PFSK-1 (cell line): ENCODE measurements around the gene ALDH6A1.

ENCODE experiments used
- FOXP2 ChIP-seq: optimal IDR thresholded peaks from 2 replicates; pipeline ENCODE3; 2011; ENCODE audit warnings: borderline replicate concordance, control low read depth, inconsistent platforms; ENCODE audit not compliant: insufficient read depth; ENCODE audit errors: extremely low read length, extremely low read depth
- POLR2AphosphoS5 ChIP-seq: IDR thresholded peaks from 2 replicates; pipeline ENCODE4 v1.6.1; 2012; ENCODE audit warnings: low read depth, mild to moderate bottlenecking, control low read depth, low read length, moderate library complexity
- SIN3A ChIP-seq: IDR thresholded peaks from 2 replicates; pipeline ENCODE4 v1.6.1; 2012; ENCODE audit warnings: mild to moderate bottlenecking, low read length, moderate library complexity, borderline replicate concordance; ENCODE audit not compliant: insufficient read depth
- TAF1 ChIP-seq: IDR thresholded peaks from 2 replicates; pipeline ENCODE4 v1.6.1; 2012; ENCODE audit warnings: low read length, control low read depth, borderline replicate concordance; ENCODE audit not compliant: insufficient read depth
- TF ChIP-seq, protein P1 (sequence below), 2 experiments: IDR thresholded peaks; 2 replicates each; pipeline versions ENCODE4 v1.6.1 to v1.8.0; 2011 to 2012; ENCODE audit warnings: low read depth in 2 of 2, low read length in 2 of 2, control low read depth in 1 of 2, inconsistent platforms in 1 of 2, mild to moderate bottlenecking in 1 of 2, moderate library complexity in 1 of 2; ENCODE audit not compliant: insufficient read depth in 1 of 2

The ALDH6A1 gene

DNA sequence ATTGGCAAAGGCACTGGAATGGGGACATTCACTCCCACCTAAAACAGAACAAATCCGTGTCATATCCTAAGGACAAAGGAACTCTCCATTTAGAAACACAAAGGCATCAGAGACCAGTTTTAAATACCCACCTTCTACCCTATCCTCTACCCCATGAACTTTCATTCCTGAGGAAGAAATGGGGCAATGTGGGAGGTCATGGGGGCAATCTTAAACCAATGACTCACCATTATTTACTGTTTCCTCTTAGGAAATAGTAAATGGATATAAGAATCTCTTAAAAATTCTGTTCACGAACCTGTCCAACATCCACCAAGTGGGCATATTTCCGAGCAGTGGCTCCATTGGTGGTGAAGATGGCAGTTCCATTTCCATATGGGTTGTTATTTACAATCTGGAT, 19.4 kb downstream of the ALDH6A1 start:
- TF ChIP-seq SIN3A (no peak), POLR2AphosphoS5 (no peak), FOXP2 (no peak), TAF1 (no peak)
- TF ChIP-seq, protein P1, sequence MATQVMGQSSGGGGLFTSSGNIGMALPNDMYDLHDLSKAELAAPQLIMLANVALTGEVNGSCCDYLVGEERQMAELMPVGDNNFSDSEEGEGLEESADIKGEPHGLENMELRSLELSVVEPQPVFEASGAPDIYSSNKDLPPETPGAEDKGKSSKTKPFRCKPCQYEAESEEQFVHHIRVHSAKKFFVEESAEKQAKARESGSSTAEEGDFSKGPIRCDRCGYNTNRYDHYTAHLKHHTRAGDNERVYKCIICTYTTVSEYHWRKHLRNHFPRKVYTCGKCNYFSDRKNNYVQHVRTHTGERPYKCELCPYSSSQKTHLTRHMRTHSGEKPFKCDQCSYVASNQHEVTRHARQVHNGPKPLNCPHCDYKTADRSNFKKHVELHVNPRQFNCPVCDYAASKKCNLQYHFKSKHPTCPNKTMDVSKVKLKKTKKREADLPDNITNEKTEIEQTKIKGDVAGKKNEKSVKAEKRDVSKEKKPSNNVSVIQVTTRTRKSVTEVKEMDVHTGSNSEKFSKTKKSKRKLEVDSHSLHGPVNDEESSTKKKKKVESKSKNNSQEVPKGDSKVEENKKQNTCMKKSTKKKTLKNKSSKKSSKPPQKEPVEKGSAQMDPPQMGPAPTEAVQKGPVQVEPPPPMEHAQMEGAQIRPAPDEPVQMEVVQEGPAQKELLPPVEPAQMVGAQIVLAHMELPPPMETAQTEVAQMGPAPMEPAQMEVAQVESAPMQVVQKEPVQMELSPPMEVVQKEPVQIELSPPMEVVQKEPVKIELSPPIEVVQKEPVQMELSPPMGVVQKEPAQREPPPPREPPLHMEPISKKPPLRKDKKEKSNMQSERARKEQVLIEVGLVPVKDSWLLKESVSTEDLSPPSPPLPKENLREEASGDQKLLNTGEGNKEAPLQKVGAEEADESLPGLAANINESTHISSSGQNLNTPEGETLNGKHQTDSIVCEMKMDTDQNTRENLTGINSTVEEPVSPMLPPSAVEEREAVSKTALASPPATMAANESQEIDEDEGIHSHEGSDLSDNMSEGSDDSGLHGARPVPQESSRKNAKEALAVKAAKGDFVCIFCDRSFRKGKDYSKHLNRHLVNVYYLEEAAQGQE (IDR thresholded peaks at IDR 0.05; ENCODE audit: insufficient read depth in 1 of 2, low read depth in 2 of 2, low read length in 2 of 2): no peak

DNA sequence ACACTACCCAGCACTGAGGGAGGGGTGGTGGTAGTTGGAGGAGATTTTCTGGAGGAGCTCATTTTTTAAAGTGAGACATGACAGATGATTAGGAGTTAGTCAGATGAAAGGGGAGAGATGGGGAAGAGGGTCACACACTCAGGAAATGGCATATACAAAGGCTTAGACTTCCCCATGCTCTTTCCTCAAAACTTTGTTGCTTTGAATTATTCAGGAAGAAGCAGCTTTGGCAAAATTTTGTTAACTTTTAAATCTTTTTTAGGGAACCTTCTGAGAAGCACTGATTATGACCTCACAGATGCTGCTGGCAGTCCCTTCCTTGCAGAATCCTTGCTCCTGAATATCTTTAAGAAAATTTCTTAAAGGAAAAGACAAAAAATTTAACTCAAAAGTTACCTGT, 19.8 kb downstream of the ALDH6A1 start:
- no peak for TF ChIP-seq TAF1
- TF ChIP-seq SIN3A: no peak
- no peak for TF ChIP-seq POLR2AphosphoS5
- TF ChIP-seq, protein P1 (IDR thresholded peaks at IDR 0.05; ENCODE audit: insufficient read depth in 1 of 2, low read depth in 2 of 2, low read length in 2 of 2): no peak
- TF ChIP-seq FOXP2: no peak

DNA sequence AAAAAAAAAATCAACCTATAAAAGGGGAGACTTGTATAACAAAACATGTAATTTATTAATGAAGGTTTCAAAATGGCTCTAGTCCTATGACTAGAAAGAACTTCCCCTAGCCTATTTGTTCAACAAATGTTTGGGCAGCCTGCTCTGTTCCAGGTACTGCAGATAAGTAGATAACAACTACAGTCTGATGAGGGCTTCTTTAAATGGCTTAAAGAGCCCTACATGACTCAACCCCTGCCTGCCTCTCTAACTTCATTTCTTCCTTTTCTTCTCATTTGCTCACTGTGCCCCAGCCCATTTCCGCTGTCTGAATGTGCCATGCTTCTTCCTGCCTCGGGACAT, 21.5 kb downstream of the ALDH6A1 start:
- TF ChIP-seq, protein P1 (IDR thresholded peaks at IDR 0.05; ENCODE audit: insufficient read depth in 1 of 2, low read depth in 2 of 2, low read length in 2 of 2): no peak
- no peak for TF ChIP-seq TAF1
- no peak for TF ChIP-seq POLR2AphosphoS5
- TF ChIP-seq SIN3A: no peak
- TF ChIP-seq FOXP2: no peak

DNA sequence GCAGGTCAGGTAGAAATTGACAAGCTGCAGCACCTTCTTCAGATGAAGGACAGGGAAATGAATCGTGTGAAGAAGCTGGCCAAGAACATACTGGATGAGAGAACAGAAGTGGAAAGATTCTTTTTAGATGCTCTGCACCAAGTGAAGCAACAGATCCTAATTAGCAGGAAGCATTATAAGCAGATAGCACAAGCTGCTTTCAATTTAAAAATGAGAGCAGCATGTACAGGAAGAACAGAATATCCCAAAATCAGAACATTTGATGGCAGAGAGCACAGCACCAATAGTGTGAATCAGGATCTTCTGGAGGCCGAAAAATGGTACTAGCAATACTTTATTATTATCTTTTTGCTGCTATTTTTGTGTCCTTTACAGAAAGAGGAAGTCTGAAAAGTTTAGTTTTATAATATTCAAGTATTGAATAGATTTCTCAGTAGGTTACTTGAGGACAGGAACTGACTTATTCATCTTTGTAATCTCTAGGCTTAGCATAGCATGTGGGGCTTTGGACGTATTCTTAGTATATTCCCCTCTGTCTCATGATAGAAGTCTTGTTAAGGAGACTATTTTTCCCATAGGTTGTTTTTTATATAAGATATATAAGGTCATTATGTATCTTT, 34.3 kb downstream of the ALDH6A1 start:
- no peak for TF ChIP-seq FOXP2
- TF ChIP-seq, protein P1 (IDR thresholded peaks at IDR 0.05; ENCODE audit: insufficient read depth in 1 of 2, low read depth in 2 of 2, low read length in 2 of 2): no peak
- no peak for TF ChIP-seq SIN3A
- no peak for TF ChIP-seq TAF1
- TF ChIP-seq POLR2AphosphoS5: no peak

DNA sequence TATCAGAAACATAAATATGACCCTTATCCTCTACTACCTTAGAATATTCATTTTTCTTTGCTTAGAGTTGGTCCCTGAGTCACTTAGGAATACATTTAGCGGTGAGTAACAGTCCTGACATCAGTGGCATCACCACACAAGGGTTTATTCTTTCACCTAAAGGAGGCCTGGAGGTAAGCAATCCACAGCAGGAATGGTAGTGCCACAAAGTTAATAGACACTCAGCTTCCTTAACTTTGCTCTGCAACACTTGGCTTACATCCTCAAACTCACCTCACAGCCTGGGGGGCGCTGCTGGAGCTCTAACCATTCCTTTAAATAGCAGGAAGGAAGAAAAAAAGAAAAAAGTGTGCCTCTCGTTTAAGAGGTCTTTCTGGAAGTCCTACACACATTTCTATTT, 36.0 kb downstream of the ALDH6A1 start:
- TF ChIP-seq TAF1 (no peak), SIN3A (no peak), POLR2AphosphoS5 (no peak), FOXP2 (no peak)
- TF ChIP-seq, protein P1 (IDR thresholded peaks at IDR 0.05; ENCODE audit: insufficient read depth in 1 of 2, low read depth in 2 of 2, low read length in 2 of 2): no peak
